ENCODE results near the gene CFAP65. TPM values are rescaled to one million over a fixed set of nuclear protein-coding genes. Genes with fewer than 3 reads are reported as not detected.

Gene CFAP65
- total and polyA plus RNA-seq, 12 donors = not detected

GRCh38 chr2:219027511-219028055 lies 13.7 kb downstream of the CFAP65 start:
- intact Hi-C loops (cut with DNase I) = loop anchor here in 4 of 10 donors (2.0 to 10.0 kb wide), 2 partner anchors 127 kb away; no protein-coding TSS in a partner anchor
- WGBS, 2 donors = 89% methylated on average over 22 of the region's 22 CpGs
- no peaks in the 10 kb centered on the region for H3K4me1 ChIP-seq
- DNase-seq (no peak), ATAC-seq (no peak)
- no peak overlapping the region for H3K4me3 ChIP-seq
- no peaks in the 10 kb centered on the region for H3K9me3 ChIP-seq
- no peaks in the 10 kb centered on the region for H3K36me3 ChIP-seq
- TF ChIP-seq, protein P1, sequence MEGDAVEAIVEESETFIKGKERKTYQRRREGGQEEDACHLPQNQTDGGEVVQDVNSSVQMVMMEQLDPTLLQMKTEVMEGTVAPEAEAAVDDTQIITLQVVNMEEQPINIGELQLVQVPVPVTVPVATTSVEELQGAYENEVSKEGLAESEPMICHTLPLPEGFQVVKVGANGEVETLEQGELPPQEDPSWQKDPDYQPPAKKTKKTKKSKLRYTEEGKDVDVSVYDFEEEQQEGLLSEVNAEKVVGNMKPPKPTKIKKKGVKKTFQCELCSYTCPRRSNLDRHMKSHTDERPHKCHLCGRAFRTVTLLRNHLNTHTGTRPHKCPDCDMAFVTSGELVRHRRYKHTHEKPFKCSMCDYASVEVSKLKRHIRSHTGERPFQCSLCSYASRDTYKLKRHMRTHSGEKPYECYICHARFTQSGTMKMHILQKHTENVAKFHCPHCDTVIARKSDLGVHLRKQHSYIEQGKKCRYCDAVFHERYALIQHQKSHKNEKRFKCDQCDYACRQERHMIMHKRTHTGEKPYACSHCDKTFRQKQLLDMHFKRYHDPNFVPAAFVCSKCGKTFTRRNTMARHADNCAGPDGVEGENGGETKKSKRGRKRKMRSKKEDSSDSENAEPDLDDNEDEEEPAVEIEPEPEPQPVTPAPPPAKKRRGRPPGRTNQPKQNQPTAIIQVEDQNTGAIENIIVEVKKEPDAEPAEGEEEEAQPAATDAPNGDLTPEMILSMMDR (IDR thresholded peaks at IDR 0.05) = no peak
- no peak overlapping the region for H3K27ac ChIP-seq
- H3K27me3 ChIP-seq = peaks cover 0 to 46% (median 27%) of the 10 kb centered on the region in 7 donors

- Histone ChIP-seq H3K27ac (no peak overlapping the region), H3K36me3 (no peaks in the 10 kb centered on the region), H3K4me1 (no peaks in the 10 kb centered on the region), H3K9me3 (no peaks in the 10 kb centered on the region), H3K27me3 (peaks cover 0 to 44% (median 22%) of the 10 kb centered on the region in 7 donors), H3K4me3 (no peak overlapping the region)
- WGBS, 2 donors = 71 to 73% methylated on average over 7 of the region's 7 CpGs
- intact Hi-C loops (cut with DNase I) = loop anchor here in 1 of 10 donors (10.0 kb wide), 1 partner anchor 128 kb away; no protein-coding TSS in a partner anchor
- ATAC-seq = no peak
- no peak for DNase-seq
- TF ChIP-seq, protein P1 (IDR thresholded peaks at IDR 0.05) = no peak
These were observed 14.4 kb downstream of the CFAP65 start for GRCh38 chr2:219026946-219027345.

DNA sequence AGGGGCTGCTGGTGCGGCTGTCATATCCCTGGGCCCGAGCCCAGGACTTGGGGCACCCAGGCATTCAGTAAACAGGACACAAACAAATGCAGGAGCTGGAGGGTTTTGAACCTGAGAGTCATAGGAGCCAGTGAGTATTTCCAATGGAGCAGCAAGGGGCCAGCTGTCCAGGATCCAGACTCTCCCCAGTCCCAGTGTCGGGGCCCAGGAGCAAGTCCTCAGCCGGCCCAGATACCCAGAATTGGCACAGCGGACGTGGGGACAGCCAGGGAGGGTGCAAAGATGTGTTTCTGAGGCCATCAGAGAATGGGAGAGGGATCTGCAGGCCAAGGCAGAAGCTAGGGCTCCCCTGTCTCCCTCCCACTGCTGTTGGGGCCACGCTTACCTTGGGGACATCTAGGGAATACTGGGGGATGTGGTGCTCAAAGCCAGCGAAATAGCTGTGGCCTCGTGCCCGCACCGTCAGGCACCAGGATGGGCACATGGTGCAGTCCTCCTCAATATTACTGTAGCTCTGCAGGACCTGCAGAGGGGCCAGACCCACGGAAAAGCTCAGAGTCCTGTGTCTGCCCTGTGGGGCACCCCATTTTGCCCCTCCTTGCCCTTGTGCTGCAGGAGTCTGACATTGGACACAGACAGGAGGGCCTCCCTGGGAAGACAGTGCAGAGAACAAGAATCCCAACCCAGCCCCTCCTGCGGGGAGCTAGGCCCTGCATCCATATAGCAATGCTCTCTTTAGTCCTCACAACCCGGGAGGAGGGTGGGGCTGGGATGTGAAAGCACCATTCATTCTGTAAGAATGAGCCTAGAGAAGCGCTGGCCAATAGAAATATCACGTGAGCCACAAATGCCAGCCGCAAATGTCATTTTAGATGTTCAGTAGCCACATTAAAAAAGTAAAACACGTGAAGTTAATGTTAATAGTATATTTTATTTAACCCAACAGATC lies 15.4 kb downstream of the CFAP65 start:
- TF ChIP-seq, protein P1 (IDR thresholded peaks at IDR 0.05) = no peak
- Histone ChIP-seq H3K27me3 (peaks cover 0 to 40% (median 20%) of the 10 kb centered on the region in 7 donors), H3K36me3 (no peaks in the 10 kb centered on the region), H3K4me3 (no peak overlapping the region), H3K27ac (no peak overlapping the region), H3K9me3 (no peaks in the 10 kb centered on the region), H3K4me1 (no peaks in the 10 kb centered on the region)
- intact Hi-C loops (cut with DNase I) = loop anchor here in 1 of 10 donors (10.0 kb wide), 1 partner anchor 129 kb away; no protein-coding TSS in a partner anchor
- no peak for ATAC-seq
- 81 to 86% methylated on average over 18 of the region's 18 CpGs for WGBS, 2 donors
- DNase-seq = no peak

- ATAC-seq = no peak
- no peak overlapping the region for H3K27ac ChIP-seq
- H3K27me3 ChIP-seq = peaks cover 0 to 30% (median 7%) of the 10 kb centered on the region in 7 donors
- H3K4me1 ChIP-seq = no peaks in the 10 kb centered on the region
- no peaks in the 10 kb centered on the region for H3K9me3 ChIP-seq
- TF ChIP-seq, protein P1 (IDR thresholded peaks at IDR 0.05) = no peak
- intact Hi-C loops (cut with DNase I) = loop anchor here in 1 of 10 donors (10.0 kb wide), 1 partner anchor 131 kb away; no protein-coding TSS in a partner anchor
- WGBS, 2 donors = 68 to 73% methylated on average over 11 of the region's 11 CpGs
- no peaks in the 10 kb centered on the region for H3K36me3 ChIP-seq
- DNase-seq = no peak
- no peak overlapping the region for H3K4me3 ChIP-seq
These were observed 17.3 kb downstream of the CFAP65 start for GRCh38 chr2:219024059-219024458.
